GM12892 (cell line): Measurements from ENCODE around the gene SPTB.

Experiments
- DNase-seq: peaks from one replicate; pipeline ENCODE4 v3.0.0; 2011; ENCODE audit not compliant: insufficient read length
- FAIRE-seq: peaks from 2 replicates; lab custom pipeline; 2011; peaks lifted over from hg19 to GRCh38; lab: Jason Lieb, UNC
- POLR2A ChIP-seq: IDR thresholded peaks from 2 replicates; pipeline ENCODE4 v1.6.1; 2011; ENCODE audit warnings: low read depth, low read length, control low read depth
- POLR2AphosphoS5 ChIP-seq: IDR thresholded peaks from 2 replicates; pipeline ENCODE4 v1.6.1; 2011; ENCODE audit warnings: low read depth, low read length, control low read depth
- TAF1 ChIP-seq: IDR thresholded peaks from 2 replicates; pipeline ENCODE4 v1.6.1; 2011; ENCODE audit warnings: low read depth, mild to moderate bottlenecking, control low read depth, low read length, borderline replicate concordance

The SPTB gene

DNA sequence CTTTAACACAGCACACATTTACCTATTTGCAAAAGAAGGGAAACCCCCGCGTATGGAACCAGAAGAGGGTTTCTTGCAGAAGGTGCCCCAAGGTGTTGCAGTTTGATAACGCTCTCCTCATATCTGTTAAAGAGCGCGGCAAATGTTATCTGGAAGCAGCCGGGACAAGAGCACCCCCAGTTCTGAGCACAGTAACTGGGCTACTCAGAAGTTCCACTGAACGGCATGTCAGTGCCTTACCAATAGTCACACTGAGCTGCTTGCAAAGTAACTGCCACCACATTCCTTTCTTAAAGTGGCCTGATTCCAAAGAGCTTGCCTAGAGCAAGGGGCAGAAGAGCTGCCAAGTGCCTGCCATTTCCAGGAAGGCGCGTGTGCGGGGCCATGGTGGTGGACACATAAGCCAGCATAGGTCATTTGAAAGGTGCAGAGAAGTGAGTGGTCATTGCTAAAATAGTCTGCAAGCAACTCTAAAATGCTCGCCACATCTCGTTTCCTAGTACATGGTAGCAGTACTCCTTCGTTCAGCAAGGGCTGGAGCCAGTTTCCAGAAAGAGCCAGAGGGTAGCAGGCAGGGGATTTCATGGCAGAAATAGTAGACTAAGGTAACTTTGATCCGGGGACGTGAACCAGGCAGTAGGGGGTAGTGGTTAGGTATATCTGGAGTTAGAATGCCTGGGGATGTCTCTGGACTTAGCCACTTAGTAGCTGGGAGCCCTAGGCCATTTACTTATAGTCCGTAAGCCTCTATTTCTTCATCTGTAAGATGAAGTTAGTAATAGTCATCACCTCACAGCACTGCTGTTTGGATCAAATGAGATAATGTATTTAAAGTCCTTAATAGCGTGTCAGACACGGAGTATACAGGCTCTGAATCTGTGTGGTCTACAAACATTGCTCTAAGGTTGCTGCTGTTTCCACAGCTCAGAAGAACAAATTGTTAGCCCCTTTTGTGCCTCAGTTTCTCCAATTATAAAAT is 37.6 kb downstream of the SPTB start:
- TF ChIP-seq POLR2A = no peak
- no peak for TF ChIP-seq TAF1
- no peak for TF ChIP-seq POLR2AphosphoS5
- no peak for FAIRE-seq

DNA sequence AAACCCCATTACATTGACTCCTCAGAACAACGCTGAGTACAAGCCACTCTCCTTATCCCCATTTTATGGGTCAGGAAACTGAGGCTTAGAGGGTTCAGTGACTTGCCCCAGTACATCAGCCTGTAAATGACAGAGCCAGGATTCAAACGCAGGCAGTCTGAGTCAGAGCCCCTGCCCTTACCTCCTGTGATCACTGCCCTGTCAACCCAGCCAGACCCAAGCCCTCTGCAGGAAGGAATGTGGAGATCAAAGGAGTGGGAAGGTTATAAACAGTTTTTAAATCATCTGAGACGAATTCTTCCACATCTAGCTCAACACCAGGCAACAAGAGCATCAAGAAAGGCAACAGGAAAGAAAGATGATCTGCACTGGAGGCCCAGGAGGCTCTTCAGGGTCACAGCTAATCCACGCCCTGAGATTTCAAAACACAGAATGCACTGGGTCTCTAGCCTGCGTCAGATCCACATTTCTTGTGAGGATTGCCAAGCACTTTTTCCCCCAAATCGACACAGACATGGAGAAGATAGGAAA is 38.5 kb downstream of the SPTB start:
- FAIRE-seq = no peak
- no peak for DNase-seq
- no peak for TF ChIP-seq TAF1
- no peak for TF ChIP-seq POLR2AphosphoS5
- TF ChIP-seq POLR2A = no peak

More for the DNA sequence above, 37.6 kb downstream of the SPTB start:
- no peak for DNase-seq

DNA sequence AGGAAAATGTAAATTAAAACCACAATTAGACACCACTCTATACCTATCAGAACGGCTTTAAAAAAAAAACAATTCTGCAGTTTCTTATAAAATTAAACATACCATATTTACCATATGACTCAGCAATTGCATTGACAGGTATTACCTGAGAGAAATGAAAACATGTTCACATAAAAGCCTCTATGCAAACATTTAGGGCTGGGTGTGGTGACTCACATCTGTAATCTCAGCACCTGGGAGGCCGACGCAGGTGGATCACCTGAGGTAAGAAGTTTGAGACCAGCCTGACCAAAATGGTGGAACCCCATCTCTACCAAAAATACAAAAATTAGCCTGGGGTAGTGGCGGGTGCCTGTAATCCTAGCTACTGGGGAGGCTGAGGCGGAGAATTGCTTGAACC is 41.1 kb downstream of the SPTB start:
- FAIRE-seq (no peak), DNase-seq (no peak)
- TF ChIP-seq POLR2AphosphoS5 = no peak
- no peak for TF ChIP-seq TAF1
- TF ChIP-seq POLR2A = no peak

DNA sequence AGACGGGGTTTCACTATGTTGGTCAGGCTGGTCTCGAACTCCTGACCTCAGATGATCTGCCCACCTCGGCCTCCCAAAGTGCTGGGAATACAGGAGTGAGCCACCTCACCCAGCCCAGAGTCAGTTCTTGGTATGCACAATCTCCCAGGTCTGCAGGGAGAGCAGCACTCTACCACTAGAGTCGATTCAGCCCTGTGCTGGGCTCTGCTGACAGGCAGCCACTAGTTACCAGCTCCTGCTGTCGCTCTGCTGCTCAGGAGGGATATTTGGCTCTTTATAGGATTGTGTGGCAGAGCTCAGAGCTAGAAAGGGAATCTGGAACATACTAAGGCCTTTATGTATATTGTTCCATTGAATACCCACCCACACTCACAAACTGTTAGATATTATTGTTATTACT is 44.3 kb downstream of the SPTB start:
- FAIRE-seq = no peak
- no peak for TF ChIP-seq POLR2AphosphoS5
- TF ChIP-seq POLR2A = no peak
- TF ChIP-seq TAF1 = no peak
- no peak for DNase-seq

DNA sequence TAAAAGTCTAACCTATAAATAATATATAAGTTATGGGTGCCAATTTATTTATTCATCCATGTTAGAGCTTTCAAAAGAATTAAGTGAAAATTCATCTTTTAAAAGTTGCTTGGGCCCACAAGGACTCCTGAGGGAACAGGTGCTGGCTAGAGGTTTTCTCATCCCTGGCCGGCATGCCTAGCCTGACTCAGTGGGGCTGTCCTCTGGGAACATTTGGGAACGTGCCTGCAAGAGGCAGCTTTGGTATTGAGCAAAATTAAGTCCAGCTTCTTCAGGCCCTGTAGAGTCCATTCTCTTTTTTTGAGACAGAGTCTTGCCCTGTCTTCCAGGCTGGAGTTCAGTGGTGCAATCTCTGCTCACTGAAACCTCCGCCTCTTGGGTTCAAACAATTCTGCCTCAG is 44.7 kb downstream of the SPTB start:
- TF ChIP-seq POLR2AphosphoS5 = no peak
- no peak for TF ChIP-seq POLR2A
- TF ChIP-seq TAF1 = no peak
- FAIRE-seq (no peak), DNase-seq (no peak)

DNA sequence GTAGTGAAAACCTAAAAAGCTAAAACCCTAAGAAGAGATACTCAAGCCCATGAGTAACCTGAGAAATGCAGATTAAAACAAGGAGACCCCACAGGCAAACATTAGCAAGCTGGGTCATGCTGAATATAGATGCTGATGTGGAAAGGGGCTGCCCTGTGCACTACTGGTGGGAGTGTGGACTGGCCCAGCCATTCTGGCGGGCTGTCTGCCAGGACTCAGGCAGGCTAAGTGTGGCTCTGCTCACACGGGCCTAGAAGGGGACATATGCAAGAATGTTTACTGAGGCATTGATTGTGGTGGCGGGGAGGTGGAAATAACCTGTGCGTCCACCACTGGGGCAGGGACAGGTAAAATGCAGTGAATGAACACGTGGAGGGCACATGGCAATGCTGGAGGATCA is 48.3 kb downstream of the SPTB start:
- DNase-seq = no peak

DNA sequence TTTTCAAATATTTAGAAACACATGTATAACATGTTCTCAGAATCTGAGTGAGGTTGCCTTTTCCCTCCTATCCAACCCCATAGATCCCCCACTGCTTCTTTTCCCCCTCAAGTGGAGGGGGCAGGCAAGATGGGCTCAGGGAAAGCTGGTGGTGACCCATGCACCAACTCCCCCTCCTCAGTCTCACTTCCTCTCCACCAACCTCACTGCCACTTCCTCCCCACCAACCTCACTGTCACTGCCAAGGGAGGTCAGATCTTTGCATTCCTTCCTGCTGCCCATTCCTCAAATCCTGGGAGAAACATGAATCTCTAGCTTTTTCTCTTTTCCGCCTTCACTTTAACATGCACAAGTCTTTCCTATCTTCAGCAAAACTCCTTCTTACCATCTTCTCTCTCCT is 48.7 kb downstream of the SPTB start:
- TF ChIP-seq POLR2AphosphoS5 (no peak), TAF1 (no peak), POLR2A (no peak)
- FAIRE-seq = no peak
- no peak for DNase-seq

More for the DNA sequence above, 48.3 kb downstream of the SPTB start:
- FAIRE-seq = no peak
- no peak for TF ChIP-seq TAF1

DNA sequence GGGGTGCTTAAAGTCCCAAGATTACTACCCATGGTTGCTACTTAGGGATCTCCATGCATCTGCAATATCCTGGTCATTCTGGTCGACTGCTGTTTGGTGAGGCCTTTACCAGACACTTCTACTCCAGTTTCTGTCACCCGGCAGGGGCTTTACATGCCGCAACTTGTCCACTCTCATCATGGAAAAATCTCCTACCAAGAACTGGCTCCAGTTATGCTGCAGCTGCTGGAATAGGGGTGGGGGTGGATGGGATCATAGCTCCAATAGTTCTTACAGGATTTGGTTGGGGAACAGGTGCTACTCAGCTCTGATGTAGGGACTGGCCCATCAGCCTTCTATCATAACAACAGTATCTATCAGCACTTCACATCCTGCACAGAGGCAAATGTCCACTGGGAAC is 51.6 kb downstream of the SPTB start:
- no peak for DNase-seq
- TF ChIP-seq POLR2AphosphoS5 = no peak
- no peak for TF ChIP-seq TAF1
- no peak for TF ChIP-seq POLR2A
- no peak for FAIRE-seq

DNA sequence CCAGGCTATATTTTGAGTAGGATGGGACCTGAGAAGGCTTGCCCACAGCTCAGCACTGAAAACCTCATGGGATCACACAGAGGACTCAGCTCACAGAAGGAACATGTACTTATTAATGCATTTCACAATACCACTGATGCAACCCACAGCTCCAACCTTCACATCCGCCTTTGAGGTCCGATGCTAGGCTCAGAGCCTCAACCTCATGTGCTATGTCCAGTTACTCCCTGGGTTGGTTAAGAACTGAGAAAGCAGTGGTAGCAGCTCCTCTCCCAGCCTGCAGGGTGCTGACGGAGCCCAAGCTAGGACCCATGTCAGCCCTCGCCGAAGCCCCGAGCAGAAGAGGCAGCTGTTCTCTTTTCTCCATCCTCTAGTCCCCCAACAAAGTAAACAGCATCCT is 52.9 kb downstream of the SPTB start:
- TF ChIP-seq TAF1 (no peak), POLR2AphosphoS5 (no peak), POLR2A (no peak)
- FAIRE-seq = no peak

DNA sequence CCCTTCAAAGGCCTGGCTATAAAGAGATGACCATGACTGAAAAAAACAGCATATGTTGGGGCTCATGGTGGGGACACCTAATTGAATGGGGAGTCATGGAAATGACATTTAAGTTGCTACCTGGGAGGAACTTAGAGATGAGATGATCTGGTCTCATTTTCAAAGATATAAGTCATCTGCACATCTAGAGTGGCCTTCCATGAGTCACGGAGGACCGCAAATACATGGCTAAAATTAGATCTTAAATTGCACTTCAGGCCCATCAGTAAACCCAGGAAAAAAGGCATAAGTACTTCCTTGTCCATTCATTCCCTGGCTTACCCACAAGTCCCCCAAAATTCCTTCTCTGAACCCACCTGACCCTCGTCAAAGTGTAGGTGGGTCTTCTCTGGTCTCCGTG is 53.4 kb downstream of the SPTB start:
- no peak for DNase-seq

More for the DNA sequence above, 52.9 kb downstream of the SPTB start:
- no peak for DNase-seq

DNA sequence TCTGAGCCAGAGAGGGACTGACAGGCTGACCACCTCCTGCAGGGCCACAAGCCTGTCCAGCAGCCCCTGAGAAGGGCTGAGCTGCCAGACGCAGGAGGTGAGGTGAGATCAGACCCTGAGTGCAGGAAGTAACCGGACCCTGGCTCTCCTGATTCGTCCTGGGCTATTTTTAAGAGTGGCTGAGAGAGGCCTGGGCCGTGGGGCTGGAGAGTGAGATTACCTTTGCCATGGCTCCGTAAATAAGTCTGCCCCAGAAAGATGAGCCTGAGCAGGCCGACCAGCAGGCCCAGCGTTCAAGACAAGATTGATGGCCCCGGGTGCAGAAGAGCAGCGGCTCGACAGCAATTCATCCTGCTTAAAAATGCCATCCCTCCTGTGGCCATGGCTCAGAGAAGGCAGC is 54.2 kb downstream of the SPTB start:
- no peak for TF ChIP-seq TAF1
- FAIRE-seq = no peak
- no peak for DNase-seq

More for the DNA sequence above, 53.4 kb downstream of the SPTB start:
- TF ChIP-seq POLR2A (no peak), POLR2AphosphoS5 (no peak), TAF1 (no peak)
- no peak for FAIRE-seq

DNA sequence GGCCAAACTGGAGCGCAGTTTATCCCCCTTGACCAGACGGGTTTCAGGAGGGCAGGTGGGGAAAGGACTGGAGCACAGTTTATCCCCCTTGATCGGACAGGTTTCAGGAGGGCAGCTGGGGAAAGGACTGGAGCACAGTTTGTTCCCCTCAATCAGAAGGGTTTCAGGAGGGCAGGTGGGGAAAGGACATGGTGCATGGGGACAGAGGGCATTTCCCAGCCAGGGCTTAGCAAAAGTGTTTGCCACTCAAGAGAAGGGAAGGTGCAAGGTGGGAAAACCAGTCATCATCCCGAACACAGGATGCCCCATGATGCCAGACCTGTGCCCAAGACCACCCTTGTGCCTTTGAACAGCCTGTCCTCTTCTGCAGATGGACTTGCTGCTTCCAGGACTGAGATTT is 54.7 kb downstream of the SPTB start:
- TF ChIP-seq TAF1 (no peak), POLR2A (no peak), POLR2AphosphoS5 (no peak)
- DNase-seq (no peak), FAIRE-seq (no peak)
